ENCODE measurements around the gene GDF2.

The GDF2 gene

DNA sequence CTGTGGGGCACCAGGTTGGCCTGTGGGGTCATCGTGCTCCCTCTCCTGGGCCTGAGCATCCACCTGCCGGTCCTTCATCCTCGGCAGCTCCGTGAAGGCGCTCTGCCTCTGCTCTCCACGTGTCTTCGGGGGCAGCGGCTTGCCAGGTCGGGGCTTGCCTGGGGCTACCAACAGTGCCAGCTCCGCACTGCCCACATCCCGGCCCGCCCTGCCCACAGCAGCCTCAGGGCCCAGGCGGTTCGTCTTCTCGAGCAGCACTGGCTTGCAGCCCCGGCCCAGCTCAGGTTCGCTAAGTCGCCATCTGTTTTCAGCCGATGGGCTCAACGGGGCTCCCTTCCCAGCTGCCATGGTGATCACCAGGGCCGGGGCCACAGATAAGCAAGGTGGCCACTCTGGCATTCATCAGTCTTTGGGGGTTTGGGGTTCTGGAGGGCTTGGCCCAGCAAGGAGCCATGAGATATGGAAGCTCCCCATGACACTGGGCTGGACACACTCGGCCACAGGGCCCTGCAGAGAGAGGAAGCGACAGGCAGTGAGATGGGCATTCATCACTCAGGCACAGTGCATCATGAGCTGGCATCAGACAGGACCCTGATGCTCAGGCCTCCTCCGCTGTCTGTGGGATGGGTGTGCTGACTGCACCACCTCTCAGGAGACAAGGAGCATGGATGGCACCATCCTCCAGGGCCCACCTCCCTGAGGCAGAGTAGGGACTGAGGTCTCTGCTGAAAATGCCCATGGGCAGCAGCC, 46.4 kb downstream of the GDF2 start:
- DNase-seq (ENCODE audit: low read depth in 2 of 2), result no peak

DNA sequence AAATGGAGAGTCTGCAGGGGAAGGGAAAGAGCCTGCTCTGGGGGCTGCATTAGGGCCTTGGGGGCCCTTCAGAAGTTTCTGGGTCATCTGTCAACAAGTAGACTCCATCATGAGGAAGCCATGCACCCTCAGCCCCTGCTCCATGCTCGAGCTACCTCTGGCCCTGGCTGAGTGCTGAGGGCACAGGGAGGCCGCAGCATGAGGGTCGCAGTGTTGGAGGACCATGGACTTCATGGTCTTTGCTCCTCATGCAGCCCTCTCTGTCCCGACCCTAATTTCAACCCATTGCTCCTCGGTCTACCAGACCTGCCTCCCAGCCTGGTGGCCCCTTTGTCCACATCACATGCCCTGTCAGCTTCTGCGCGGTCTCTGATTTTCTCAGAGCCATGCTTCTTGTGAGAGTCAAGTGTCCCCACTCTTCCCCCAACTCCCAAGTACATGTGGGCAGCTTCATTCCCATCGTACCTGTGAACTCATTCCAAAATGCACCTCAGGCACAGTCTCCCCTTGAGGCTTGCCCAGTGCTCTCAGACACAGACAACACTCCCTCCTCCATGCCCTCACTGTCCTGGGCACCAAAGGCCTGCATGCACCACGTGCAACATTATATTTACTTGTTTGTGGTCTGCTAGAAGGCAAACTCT, 47.1 kb downstream of the GDF2 start:
- DNase-seq (ENCODE audit: low read depth in 2 of 2), result no peak

DNA sequence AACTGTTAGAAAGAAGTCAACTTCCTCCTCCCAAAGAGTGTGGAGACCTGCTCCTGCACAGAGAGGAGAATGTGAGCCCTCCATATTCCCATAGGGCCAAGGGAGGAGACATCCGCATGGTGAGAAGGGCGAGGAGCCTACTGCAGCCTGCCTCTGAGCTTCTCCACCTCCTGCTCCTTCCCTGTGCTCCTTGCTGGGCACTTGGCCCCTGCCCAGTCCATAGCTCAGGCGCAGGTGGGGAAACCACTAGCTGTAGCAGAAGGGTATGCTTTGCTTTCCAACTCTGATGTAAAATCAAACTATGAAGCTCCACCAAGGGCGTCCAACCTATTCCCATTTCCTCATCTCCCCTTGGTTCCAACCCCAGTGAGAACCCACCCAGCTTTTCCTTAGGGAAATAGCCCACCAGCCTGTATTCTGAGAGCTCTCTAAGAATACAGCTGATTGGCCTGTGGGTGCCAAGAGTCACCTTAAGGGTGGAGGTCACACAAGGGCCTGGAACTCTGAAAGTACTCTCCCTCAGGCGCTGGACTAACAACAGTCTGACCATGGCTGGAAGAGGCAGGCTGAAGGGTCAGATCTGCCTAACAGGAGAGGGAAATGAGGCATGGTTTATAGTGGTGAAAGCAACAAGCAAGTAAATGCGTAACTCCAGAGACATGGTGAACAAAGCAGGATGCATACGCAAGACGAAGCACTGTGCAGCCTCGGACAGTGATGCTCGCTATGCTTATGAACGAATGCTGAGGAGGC, 47.9 kb downstream of the GDF2 start:
- DNase-seq (ENCODE audit: low read depth in 2 of 2), result no peak

DNA sequence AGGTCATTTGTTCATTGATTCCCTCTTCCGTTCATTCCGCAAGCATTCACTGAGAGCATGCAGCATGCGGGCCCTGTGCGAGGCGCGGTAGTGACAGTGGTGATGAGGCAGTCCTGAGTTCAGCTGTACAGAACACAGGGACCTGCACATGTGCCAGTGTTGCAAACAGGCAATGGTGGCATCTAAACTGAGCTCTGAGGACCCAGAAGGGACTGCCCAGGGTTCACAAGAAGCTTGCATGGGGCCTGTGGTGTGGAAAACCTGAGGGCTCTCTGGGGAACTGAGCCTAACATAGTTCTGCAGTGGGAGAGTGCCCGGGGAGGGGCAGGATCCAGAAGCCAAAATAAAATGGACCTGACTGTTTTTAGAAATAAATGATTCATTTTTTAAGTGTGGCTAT, 48.6 kb downstream of the GDF2 start:
- DNase-seq (ENCODE audit: low read depth in 2 of 2), result no peak

DNA sequence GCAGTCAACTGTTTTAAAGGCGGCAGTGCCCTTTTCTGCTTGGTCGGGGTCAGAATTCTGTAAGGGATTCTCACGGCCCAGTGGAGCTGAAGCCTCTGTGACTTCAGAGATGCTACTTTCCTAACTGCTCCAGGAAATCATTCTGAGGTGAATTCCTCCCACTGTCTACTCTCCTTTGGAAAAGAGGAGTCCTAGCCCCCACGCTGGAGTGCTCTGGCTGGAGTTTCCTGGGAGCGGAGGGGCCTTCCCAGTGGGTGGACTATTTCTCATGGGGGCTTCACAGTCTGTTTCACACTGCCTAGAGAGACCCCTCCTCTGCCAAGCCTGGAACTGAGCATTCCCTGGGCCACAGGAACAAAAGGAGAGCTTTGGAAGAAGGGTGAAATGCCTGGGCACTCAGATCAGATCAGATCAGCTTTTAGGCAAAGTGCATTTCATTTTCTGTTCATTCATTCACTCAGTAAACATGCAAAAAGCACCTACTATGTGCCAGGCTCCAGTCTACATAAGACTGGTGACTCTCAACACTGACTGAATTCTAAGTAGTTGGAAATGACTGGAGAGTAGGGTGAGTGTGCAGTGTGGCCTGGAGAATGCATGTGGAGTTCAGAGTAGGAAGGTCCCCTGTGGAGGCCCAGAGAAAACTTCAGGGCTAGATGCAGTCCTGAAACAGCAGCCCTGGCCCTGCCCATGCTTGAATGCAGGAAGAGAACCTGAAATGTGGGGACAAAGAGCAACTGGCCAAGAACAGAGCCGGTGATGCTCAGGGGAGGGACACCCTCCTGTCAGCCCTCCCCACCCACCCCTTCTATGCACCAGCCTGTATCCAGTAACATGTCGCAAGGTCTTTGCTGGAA, 49.6 kb downstream of the GDF2 start:
- DNase-seq (ENCODE audit: low read depth in 2 of 2), result no peak

DNA sequence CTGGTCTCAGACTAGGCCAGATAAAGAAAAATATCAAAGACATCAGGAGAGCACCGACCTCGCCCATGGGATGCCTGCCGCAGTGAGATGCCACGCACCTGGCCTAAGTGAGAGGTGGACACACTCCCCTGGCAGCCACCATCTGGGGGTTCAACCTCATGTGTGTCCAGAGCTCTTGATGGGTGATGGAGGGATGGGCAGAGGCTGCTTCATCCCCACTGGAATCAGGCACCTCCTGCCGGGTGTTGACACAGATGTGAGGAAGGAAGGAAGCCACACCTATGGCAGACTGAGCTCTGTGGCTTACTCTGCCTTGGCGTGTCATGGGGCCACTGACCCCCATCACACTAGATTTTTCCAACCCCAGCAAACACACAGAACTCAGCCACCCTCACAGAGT, 50.5 kb downstream of the GDF2 start:
- DNase-seq (ENCODE audit: low read depth in 2 of 2), result no peak

DNA sequence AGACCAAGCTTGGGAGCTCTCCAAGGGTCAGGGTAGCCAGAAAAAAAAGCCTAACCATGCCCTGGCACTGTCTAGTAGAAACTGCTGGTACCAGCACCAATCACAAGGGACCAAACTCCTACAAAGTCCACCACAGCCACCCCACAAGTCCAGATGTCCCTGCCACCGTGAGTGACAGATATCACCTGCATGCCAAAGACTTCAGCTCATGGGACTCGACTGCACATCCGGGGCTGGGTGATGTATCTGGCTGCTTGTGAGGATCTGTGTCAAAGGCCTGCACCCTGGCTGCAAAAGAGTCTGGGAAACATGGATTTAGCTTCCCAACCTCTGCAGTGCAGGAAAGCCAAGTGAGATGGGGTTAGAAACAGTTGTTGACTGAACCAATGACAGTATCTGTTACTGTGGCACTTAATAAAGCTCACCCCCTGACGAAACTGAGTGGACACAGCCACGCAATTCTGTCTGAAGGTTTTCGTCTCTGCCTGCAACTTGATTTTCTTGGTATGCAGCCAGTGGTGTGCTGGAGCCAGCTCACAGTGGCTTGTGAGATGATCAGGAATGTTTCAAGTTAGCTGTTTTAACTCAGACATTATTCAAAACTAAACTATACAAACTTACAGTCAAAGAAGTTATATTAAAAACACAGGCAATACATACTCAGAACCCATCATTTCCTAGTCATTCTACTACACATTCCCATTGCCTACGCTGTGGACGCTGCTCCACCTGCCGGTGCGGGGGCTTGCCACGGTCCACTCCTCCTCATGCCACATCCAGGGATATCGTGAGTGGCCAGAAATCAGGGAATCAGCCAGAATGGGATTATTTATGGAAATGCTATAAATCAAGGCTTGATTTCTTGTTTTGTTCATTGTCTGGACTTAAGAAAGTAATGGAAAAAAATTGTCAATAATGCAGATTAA, 52.6 kb downstream of the GDF2 start:
- DNase-seq (ENCODE audit: low read depth in 2 of 2), result no peak

DNA sequence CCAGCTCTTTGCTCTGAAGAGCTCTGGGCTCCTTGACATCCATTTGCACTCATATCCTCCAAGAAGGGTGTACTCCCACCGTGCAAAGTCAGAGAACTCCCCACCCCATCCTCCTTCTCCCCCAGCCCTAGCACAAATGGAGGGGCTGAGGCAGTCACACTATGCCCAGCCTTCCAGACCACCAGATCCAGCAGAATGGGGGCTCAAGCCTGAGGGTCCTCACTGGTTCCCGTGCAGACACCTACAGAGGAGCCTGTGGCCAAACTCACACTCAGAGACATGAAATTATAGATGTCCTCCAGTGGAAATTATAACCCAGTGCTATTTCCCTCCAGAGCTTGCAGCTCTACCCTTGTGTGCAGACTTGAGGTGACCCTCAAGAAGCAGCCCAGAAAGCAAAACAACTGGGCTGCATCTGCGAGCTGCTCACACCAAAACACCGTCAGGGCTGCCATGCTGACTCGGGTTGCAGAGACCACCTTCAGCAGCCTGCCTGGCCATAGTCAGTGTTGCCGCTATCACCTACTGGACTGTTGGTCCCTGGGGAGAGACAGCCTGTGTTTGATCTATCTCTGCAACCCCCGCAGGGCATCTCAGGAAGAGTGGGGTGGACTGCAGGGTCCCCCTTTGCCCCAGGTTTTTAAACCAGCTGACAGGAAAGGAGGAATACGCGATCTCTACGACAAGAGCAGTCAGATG, 54.4 kb downstream of the GDF2 start:
- DNase-seq (ENCODE audit: low read depth in 2 of 2), result no peak
